ENCODE results near the gene MAML2. TPM values are rescaled to one million over a fixed set of nuclear protein-coding genes. Genes with fewer than 3 reads are reported as not detected.

Gene MAML2
- total RNA-seq, 1 experiment from 2014 or later: 22.7 TPM

DNA sequence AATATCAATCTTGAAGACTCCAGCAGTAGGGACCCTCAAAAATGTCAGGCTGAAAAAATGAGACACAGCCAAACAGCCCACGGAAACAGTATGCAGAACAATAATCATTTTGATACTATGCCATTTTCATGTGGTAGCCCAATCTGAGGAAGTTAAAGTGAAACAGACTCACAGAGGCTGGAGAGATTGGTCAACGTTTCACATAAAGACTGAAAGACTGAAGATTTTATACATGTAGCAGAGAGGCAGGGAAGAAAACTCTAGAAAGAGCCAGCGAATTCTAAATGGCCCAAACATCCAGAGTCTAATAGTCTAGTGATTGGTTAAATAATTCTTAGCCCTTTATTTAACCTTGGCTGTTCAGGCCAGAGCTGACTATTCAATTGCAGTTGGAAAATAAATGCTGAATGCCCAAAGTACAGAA lies 49.4 kb downstream of the MAML2 start:
- CTCF ChIA-PET: interaction anchor here (0.6 kb wide), 1 partner anchor 67 kb away, joined by 3 read pairs; no protein-coding TSS in a partner anchor
- intact Hi-C loops (cut with micrococcal nuclease; ENCODE audit: unreplicated experiment): no loop called here
- DNase-seq: no peak
- TF ChIP-seq, protein P1, sequence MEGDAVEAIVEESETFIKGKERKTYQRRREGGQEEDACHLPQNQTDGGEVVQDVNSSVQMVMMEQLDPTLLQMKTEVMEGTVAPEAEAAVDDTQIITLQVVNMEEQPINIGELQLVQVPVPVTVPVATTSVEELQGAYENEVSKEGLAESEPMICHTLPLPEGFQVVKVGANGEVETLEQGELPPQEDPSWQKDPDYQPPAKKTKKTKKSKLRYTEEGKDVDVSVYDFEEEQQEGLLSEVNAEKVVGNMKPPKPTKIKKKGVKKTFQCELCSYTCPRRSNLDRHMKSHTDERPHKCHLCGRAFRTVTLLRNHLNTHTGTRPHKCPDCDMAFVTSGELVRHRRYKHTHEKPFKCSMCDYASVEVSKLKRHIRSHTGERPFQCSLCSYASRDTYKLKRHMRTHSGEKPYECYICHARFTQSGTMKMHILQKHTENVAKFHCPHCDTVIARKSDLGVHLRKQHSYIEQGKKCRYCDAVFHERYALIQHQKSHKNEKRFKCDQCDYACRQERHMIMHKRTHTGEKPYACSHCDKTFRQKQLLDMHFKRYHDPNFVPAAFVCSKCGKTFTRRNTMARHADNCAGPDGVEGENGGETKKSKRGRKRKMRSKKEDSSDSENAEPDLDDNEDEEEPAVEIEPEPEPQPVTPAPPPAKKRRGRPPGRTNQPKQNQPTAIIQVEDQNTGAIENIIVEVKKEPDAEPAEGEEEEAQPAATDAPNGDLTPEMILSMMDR (IDR thresholded peaks at IDR 0.05; ENCODE audit: unreplicated experiment): no peak
- Mint-ChIP-seq H3K4me3 (ENCODE audit: low read depth, unreplicated experiment) (no peak overlapping the region), H3K27me3 (ENCODE audit: unreplicated experiment) (no peaks in the 10 kb centered on the region), H3K36me3 (ENCODE audit: insufficient read depth, unreplicated experiment) (peaks cover 6% of the 10 kb centered on the region), H3K9me3 (ENCODE audit: low read depth, unreplicated experiment) (no peaks in the 10 kb centered on the region), H3K4me1 (ENCODE audit: low read depth, unreplicated experiment) (peaks cover 8% of the 10 kb centered on the region), H3K27ac (ENCODE audit: unreplicated experiment) (no peak overlapping the region)
- no TSS peak for BruUV-seq (replicated peaks)

DNA sequence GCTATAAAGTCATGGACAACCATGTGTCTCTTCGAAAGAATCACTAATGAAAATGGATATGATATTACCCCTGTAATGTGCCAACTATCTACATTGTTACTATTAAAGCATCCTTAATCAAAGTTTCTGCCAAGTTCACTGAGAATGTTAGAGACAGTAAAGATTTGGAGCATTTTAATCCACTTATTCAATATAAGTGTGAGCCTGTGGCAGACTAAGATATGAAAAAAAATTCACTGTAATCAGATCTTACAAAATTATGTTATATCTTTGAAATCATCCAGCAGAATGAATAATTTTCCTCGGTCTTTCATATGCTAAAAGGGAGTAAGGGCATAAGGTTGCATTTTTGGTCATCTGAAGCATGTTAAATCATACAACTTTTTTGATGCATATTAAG lies 49.9 kb downstream of the MAML2 start:
- Mint-ChIP-seq H3K36me3 (ENCODE audit: insufficient read depth, unreplicated experiment) (peaks cover 6% of the 10 kb centered on the region), H3K27ac (ENCODE audit: unreplicated experiment) (no peak overlapping the region), H3K27me3 (ENCODE audit: unreplicated experiment) (no peaks in the 10 kb centered on the region), H3K4me1 (ENCODE audit: low read depth, unreplicated experiment) (peaks cover 10% of the 10 kb centered on the region), H3K4me3 (ENCODE audit: low read depth, unreplicated experiment) (no peak overlapping the region), H3K9me3 (ENCODE audit: low read depth, unreplicated experiment) (no peaks in the 10 kb centered on the region)
- CTCF ChIA-PET: interaction anchor here (0.7 kb wide), 1 partner anchor 17 kb away, joined by 3 read pairs; no protein-coding TSS in a partner anchor
- DNase-seq: no peak
- BruUV-seq (replicated peaks): no TSS peak
- intact Hi-C loops (cut with micrococcal nuclease; ENCODE audit: unreplicated experiment): no loop called here
- TF ChIP-seq, protein P1 (IDR thresholded peaks at IDR 0.05; ENCODE audit: unreplicated experiment): no peak

DNA sequence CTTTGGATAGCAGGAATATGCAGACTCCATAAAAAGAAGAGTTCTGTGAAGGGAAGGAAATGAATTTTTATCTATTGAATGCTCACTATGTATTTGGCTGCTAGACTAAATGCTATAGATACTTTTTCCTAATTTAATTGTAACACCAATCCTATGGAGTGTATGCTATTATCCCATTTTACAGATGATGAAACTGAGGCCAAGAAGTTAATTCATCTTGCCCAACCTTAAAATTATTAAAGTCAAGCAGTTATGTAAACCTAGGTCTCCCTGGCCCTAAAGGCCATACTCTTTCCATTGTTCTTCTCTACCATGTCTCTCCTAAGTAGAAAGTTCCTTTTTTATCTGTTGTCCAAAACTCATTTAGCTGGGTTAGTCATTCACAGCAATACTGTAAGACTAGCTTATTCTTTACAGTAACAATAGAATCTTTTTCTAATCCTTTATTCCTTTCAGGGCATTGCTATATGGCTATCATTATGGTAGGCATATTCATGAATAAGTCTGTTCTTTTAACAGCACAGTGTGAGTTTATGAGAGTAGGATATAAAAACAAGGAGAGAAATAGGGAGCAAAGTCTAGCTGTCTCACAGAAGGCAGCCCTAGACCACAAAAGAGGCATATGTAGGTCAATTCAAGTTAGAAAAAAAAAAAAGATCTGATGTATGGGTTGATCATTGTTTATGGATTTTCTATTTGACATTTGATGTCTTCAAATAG lies 50.5 kb downstream of the MAML2 start:
- intact Hi-C loops (cut with micrococcal nuclease; ENCODE audit: unreplicated experiment): no loop called here
- no peaks in the 10 kb centered on the region for H3K27me3 Mint-ChIP-seq (ENCODE audit: unreplicated experiment)
- TF ChIP-seq, protein P1 (IDR thresholded peaks at IDR 0.05; ENCODE audit: unreplicated experiment): no peak
- DNase-seq: no peak
- no peak overlapping the region for H3K27ac Mint-ChIP-seq (ENCODE audit: unreplicated experiment)
- no peaks in the 10 kb centered on the region for H3K9me3 Mint-ChIP-seq (ENCODE audit: low read depth, unreplicated experiment)
- peaks cover 5% of the 10 kb centered on the region for H3K36me3 Mint-ChIP-seq (ENCODE audit: insufficient read depth, unreplicated experiment)
- peaks cover 17% of the 10 kb centered on the region for H3K4me1 Mint-ChIP-seq (ENCODE audit: low read depth, unreplicated experiment)
- BruUV-seq (replicated peaks): no TSS peak
- no peak overlapping the region for H3K4me3 Mint-ChIP-seq (ENCODE audit: low read depth, unreplicated experiment)
- CTCF ChIA-PET: interaction anchor here (0.7 kb wide), 2 partner anchors 17 to 103 kb away, joined by 3 read pairs; no protein-coding TSS in a partner anchor

DNA sequence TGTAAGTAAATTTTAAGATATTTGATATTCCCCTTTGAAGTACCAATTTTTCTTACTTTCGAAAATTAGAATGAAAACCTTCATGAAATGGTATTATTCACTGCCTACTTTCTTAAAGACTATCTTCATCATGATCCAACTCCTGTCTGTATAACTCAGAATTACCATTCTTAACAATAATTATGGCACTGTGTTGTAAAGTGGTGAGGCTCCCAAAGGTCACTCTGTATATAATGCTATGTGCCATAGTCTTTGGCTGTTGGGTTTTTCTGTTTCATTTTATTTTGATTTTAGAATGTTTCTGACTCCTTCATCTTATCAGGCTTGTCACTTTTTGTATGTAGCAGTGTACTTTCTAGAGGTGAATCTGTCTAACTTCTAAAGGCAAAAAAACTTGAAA lies 52.4 kb downstream of the MAML2 start:
- Mint-ChIP-seq H3K4me3 (ENCODE audit: low read depth, unreplicated experiment) (no peak overlapping the region), H3K9me3 (ENCODE audit: low read depth, unreplicated experiment) (no peaks in the 10 kb centered on the region), H3K4me1 (ENCODE audit: low read depth, unreplicated experiment) (peaks cover 17% of the 10 kb centered on the region), H3K27me3 (ENCODE audit: unreplicated experiment) (no peaks in the 10 kb centered on the region), H3K36me3 (ENCODE audit: insufficient read depth, unreplicated experiment) (peaks cover 5% of the 10 kb centered on the region), H3K27ac (ENCODE audit: unreplicated experiment) (no peak overlapping the region)
- DNase-seq: no peak
- intact Hi-C loops (cut with micrococcal nuclease; ENCODE audit: unreplicated experiment): no loop called here
- TF ChIP-seq, protein P1 (IDR thresholded peaks at IDR 0.05; ENCODE audit: unreplicated experiment): no peak
- no TSS peak for BruUV-seq (replicated peaks)
- CTCF ChIA-PET: no interaction called here

Measured in Calu3 (cell line).